Activated B cell treated with CpG ODN at 0.5 μM for 24 hours (primary cell): ENCODE data around the gene FAM131A. TPM values are rescaled to one million over a fixed set of nuclear protein-coding genes. Genes with fewer than 3 reads are reported as not detected.

Source experiments
- ATAC-seq: fragments of 200-7000 bp; cut with Tn5 transposase; one replicate; pipeline ENCODE4 v1.10.0; 2021; ENCODE audit warnings: low read depth, mild to moderate bottlenecking, moderate library complexity
- CTCF ChIA-PET: fragments of 350-600 bp; sonication (Branson Sonifier 250); formaldehyde crosslinking; loops from one replicate; lab custom pipeline; 2021; ENCODE audit warnings: antibody characterized with exemption; lab: Charles Lee
- POLR2A ChIA-PET: fragments of 350-600 bp; sonication (Branson Sonifier 250); formaldehyde crosslinking; loops from one replicate; lab custom pipeline; 2021; ENCODE audit warnings: antibody characterized with exemption; lab: Charles Lee
- DNase-seq: peaks from one replicate; pipeline ENCODE4 v3.0.0; 2022
- H3K27ac Mint-ChIP-seq: one replicate; pipeline ENCODE4 v1.8.0; 2020; ENCODE audit warnings: mixed read lengths
- H3K27me3 Mint-ChIP-seq: one replicate; pipeline ENCODE4 v1.8.0; 2021; ENCODE audit warnings: mixed read lengths
- H3K36me3 Mint-ChIP-seq: one replicate; pipeline ENCODE4 v1.8.0; 2021; ENCODE audit warnings: low read depth, mixed read lengths
- H3K4me1 Mint-ChIP-seq: one replicate; pipeline ENCODE4 v1.8.0; 2021; ENCODE audit warnings: mixed read lengths
- H3K4me3 Mint-ChIP-seq: one replicate; pipeline ENCODE4 v1.8.0; 2020; ENCODE audit warnings: mild to moderate bottlenecking, mixed read lengths
- H3K9me3 Mint-ChIP-seq: one replicate; pipeline ENCODE4 v1.8.0; 2020; ENCODE audit warnings: mixed read lengths
- intact Hi-C: fragments of 100-400 bp; cut with micrococcal nuclease; formaldehyde crosslinking; loops from one replicate; pipeline ENCODE4 v1.15.1; 2024
- total RNA-seq: library from RNA; stranded (reverse); gene quantifications from 2 replicates; pipeline ENCODE4 v1.2.3, GENCODE V29; 2022
- TF ChIP-seq, protein P1 (sequence below): fragments of 200-600 bp; IDR thresholded peaks from one replicate; pipeline ENCODE4 v1.8.0; 2022; ENCODE audit warnings: antibody characterized with exemption, mild to moderate bottlenecking

Gene FAM131A
- total RNA-seq, 1 donor from 2014 or later, result 5.3 TPM

DNA sequence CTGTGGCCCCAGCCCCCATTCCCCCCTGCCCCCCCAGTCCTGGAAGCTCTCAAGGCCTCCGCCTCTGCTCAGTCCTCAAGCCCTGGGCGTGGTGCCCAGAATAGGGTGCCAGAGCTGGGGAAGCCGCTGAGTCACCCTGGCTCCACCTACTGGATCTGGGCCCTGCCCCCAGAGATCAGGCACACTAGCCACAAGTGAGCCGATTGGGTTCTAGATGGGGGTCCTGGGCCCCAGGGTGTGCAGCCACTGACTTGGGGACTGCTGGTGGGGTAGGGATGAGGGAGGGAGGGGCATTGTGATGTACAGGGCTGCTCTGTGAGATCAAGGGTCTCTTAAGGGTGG lies 17.3 kb upstream of the FAM131A start:
- ChIA-PET CTCF (no interaction called here), POLR2A (no interaction called here)
- intact Hi-C loops, result no loop called here
- ATAC-seq (no peak), DNase-seq (no peak)
- Mint-ChIP-seq H3K9me3 (no peaks in the 10 kb centered on the region), H3K4me1 (peaks cover 25% of the 10 kb centered on the region), H3K4me3 (no peak overlapping the region), H3K27ac (no peak overlapping the region), H3K27me3 (no peaks in the 10 kb centered on the region), H3K36me3 (peaks cover 78% of the 10 kb centered on the region)
- TF ChIP-seq, protein P1, sequence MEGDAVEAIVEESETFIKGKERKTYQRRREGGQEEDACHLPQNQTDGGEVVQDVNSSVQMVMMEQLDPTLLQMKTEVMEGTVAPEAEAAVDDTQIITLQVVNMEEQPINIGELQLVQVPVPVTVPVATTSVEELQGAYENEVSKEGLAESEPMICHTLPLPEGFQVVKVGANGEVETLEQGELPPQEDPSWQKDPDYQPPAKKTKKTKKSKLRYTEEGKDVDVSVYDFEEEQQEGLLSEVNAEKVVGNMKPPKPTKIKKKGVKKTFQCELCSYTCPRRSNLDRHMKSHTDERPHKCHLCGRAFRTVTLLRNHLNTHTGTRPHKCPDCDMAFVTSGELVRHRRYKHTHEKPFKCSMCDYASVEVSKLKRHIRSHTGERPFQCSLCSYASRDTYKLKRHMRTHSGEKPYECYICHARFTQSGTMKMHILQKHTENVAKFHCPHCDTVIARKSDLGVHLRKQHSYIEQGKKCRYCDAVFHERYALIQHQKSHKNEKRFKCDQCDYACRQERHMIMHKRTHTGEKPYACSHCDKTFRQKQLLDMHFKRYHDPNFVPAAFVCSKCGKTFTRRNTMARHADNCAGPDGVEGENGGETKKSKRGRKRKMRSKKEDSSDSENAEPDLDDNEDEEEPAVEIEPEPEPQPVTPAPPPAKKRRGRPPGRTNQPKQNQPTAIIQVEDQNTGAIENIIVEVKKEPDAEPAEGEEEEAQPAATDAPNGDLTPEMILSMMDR, result no peak

DNA sequence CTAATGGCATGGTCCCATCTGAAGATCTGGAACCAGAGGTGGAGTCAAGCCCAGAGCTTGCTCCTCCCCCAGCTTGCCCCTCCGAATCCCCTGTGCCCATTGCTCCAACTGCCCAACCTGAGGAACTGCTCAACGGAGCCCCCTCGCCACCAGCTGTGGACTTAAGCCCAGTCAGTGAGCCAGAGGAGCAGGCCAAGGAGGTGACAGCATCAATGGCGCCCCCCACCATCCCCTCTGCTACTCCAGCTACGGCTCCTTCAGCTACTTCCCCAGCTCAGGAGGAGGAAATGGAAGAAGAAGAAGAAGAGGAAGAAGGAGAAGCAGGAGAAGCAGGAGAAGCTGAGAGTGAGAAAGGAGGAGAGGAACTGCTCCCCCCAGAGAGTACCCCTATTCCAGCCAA lies 15.7 kb upstream of the FAM131A start:
- Mint-ChIP-seq H3K36me3 (peaks cover 90% of the 10 kb centered on the region), H3K4me3 (no peak overlapping the region), H3K9me3 (no peaks in the 10 kb centered on the region), H3K4me1 (peaks cover 15% of the 10 kb centered on the region), H3K27me3 (no peaks in the 10 kb centered on the region), H3K27ac (no peak overlapping the region)
- CTCF ChIA-PET, result no interaction called here
- POLR2A ChIA-PET, result no interaction called here
- TF ChIP-seq, protein P1, result no peak
- ATAC-seq, result no peak
- DNase-seq, result no peak
- intact Hi-C loops, result no loop called here

DNA sequence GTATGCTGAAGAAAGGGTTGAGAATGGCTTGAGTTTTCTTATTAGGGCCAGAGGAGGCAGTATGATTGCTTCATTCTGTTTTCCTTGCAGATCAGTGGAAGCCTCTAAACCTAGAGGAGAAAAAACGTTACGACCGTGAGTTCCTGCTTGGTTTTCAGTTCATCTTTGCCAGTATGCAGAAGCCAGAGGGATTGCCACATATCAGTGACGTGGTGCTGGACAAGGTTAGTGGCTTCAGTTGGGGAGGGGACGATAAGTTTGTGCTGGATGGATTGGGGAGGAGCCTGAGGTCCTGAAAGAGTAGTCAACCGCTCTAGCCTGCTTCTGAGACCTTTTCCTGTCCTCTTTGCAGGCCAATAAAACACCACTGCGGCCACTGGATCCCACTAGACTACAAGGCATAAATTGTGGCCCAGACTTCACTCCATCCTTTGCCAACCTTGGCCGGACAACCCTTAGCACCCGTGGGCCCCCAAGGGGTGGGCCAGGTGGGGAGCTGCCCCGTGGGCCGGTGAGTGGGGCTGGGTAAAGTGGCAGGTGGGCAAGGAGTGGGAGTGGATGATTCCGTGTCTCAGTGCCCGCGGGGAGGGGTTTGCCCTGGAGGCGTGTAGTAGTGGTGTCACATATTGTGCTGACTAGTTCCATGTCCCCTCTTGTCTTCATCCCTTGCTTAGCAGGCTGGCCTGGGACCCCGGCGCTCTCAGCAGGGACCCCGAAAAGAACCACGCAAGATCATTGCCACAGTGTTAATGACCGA lies 14.5 kb upstream of the FAM131A start:
- ChIA-PET CTCF (no interaction called here), POLR2A (no interaction called here)
- Mint-ChIP-seq H3K4me3 (no peak overlapping the region), H3K9me3 (no peaks in the 10 kb centered on the region), H3K27me3 (no peaks in the 10 kb centered on the region), H3K36me3 (peaks cover 90% of the 10 kb centered on the region), H3K4me1 (peaks cover 2% of the 10 kb centered on the region), H3K27ac (no peak overlapping the region)
- ATAC-seq, result no peak
- DNase-seq, result no peak
- TF ChIP-seq, protein P1, result no peak
- intact Hi-C loops, result no loop called here

DNA sequence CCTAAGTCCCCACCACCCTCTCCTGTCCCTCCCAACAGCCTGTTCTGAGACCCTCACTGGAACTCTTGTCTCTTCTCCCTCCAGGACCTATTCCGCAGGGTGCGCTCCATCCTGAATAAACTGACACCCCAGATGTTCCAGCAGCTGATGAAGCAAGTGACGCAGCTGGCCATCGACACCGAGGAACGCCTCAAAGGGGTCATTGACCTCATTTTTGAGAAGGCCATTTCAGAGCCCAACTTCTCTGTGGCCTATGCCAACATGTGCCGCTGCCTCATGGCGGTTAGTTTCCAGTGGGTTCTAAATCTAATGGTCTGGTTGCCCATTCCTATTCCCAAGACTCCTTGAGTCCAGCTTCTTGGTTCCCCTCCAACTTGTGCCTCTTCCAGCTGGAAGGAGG lies 13.7 kb upstream of the FAM131A start:
- Mint-ChIP-seq H3K27me3 (no peaks in the 10 kb centered on the region), H3K4me3 (no peak overlapping the region), H3K27ac (no peak overlapping the region), H3K36me3 (peaks cover 94% of the 10 kb centered on the region), H3K9me3 (no peaks in the 10 kb centered on the region), H3K4me1 (no peaks in the 10 kb centered on the region)
- intact Hi-C loops, result no loop called here
- ATAC-seq (no peak), DNase-seq (no peak)
- ChIA-PET POLR2A (no interaction called here), CTCF (interaction anchor here (1.0 kb wide), 1 partner anchor 30 kb away, joined by 5 read pairs; no protein-coding TSS in a partner anchor)
- TF ChIP-seq, protein P1, result no peak

DNA sequence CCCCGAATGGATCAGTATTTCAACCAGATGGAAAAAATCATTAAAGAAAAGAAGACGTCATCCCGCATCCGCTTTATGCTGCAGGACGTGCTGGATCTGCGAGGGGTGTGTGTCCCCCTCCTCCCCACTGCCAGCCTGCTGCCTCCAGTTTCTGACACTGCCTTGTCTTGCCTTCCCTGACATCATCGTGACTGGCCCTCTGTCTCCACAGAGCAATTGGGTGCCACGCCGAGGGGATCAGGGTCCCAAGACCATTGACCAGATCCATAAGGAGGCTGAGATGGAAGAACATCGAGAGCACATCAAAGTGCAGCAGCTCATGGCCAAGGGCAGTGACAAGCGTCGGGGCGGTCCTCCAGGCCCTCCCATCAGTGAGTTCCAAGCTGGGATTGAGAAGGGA lies 12.1 kb upstream of the FAM131A start:
- no peak overlapping the region for H3K27ac Mint-ChIP-seq
- ATAC-seq (no peak), DNase-seq (no peak)
- CTCF ChIA-PET, result no interaction called here
- H3K36me3 Mint-ChIP-seq, result peaks cover 100% of the 10 kb centered on the region
- H3K4me3 Mint-ChIP-seq, result no peak overlapping the region
- POLR2A ChIA-PET, result no interaction called here
- H3K4me1 Mint-ChIP-seq, result no peaks in the 10 kb centered on the region
- H3K27me3 Mint-ChIP-seq, result no peaks in the 10 kb centered on the region
- intact Hi-C loops, result no loop called here
- TF ChIP-seq, protein P1, result no peak
- H3K9me3 Mint-ChIP-seq, result no peaks in the 10 kb centered on the region
